RPMI7951 (cell line): Measurements from ENCODE around the gene PLA2G6. TPM values are rescaled to one million over a fixed set of nuclear protein-coding genes. Genes with fewer than 3 reads are reported as not detected.
"Not testable (repeated sequence)": the region's sequence is repeated elsewhere in the genome, so short reads cannot be mapped to it uniquely, and the experiment has no call there.

Experiments
- DNase-seq: peaks from one replicate; pipeline ENCODE4 v3.0.0-alpha.2; 2012; ENCODE audit warnings: low read depth
- total RNA-seq: library from RNA; depleted of rRNA; stranded (reverse); fragments of >200 nt; shearing (Covaris generic); gene quantifications from 2 replicates; pipeline ENCODE4 v1.2.3, GENCODE V29; 2014

The PLA2G6 gene
- total RNA-seq, 1 experiment from 2014 or later: 3.7 TPM

GRCh38 chr22:38082986-38083710, 98.5 kb downstream of the PLA2G6 start:
- DNase-seq: no peak

- DNase-seq: no peak
Measured at GRCh38 chr22:38081941-38082828, 99.4 kb downstream of the PLA2G6 start.

GRCh38 chr22:38081636-38081940, 100.0 kb downstream of the PLA2G6 start:
- DNase-seq: no peak

GRCh38 chr22:38080850-38081635, 100.6 kb downstream of the PLA2G6 start:
- DNase-seq: no peak

- DNase-seq: no peak
Measured at GRCh38 chr22:38080474-38080849, 101.2 kb downstream of the PLA2G6 start.

- DNase-seq: no peak
Measured at GRCh38 chr22:38079804-38080203, 101.8 kb downstream of the PLA2G6 start.

- DNase-seq: not testable (repeated sequence)
Measured at GRCh38 chr22:38079208-38079607, 102.4 kb downstream of the PLA2G6 start.

GRCh38 chr22:38078046-38078840, 103.4 kb downstream of the PLA2G6 start:
- no peak for DNase-seq

GRCh38 chr22:38077595-38077994, 104.0 kb downstream of the PLA2G6 start:
- no peak for DNase-seq

GRCh38 chr22:38077096-38077495, 104.5 kb downstream of the PLA2G6 start:
- DNase-seq: no peak

- no peak for DNase-seq
Measured at GRCh38 chr22:38075961-38076360, 105.7 kb downstream of the PLA2G6 start.

- no peak for DNase-seq
Measured at GRCh38 chr22:38075105-38075825, 106.4 kb downstream of the PLA2G6 start.

- DNase-seq: no peak
Measured at GRCh38 chr22:38074181-38075104, 107.2 kb downstream of the PLA2G6 start.

GRCh38 chr22:38073150-38074130, 108.2 kb downstream of the PLA2G6 start:
- no peak for DNase-seq

- peak; percentile 55 for DNase-seq
Measured at GRCh38 chr22:38072322-38073149, 109.1 kb downstream of the PLA2G6 start.

- DNase-seq: no peak
Measured at GRCh38 chr22:38071421-38072321, 110.0 kb downstream of the PLA2G6 start.
